HEK293 (cell line): ENCODE results near the gene SMIM22.

Experiments used
- CTCF ChIP-seq: fragments of 450-650 bp; formaldehyde crosslinking; IDR thresholded peaks from 2 replicates; pipeline ENCODE4 v1.5.1; 2016; ENCODE audit warnings: missing biosample characterization, missing genetic modification characterization
- PRDM4 ChIP-seq: fragments of 450-650 bp; formaldehyde crosslinking; IDR thresholded peaks from 2 replicates; pipeline ENCODE4 v1.5.1; 2017; ENCODE audit warnings: missing biosample characterization, missing genetic modification characterization
- ZNF2 ChIP-seq: fragments of 450-650 bp; formaldehyde crosslinking; IDR thresholded peaks from 2 replicates; pipeline ENCODE4 v1.5.1; 2016; ENCODE audit warnings: missing biosample characterization, missing genetic modification characterization
- ZNF214 ChIP-seq: fragments of 450-650 bp; formaldehyde crosslinking; IDR thresholded peaks from 2 replicates; pipeline ENCODE4 v1.5.1; 2017; ENCODE audit warnings: missing biosample characterization, mild to moderate bottlenecking, missing genetic modification characterization, borderline replicate concordance
- ZNF311 ChIP-seq: fragments of 450-650 bp; formaldehyde crosslinking; IDR thresholded peaks from 2 replicates; pipeline ENCODE4 v1.5.1; 2017; ENCODE audit warnings: missing biosample characterization, missing genetic modification characterization, borderline replicate concordance
- ZNF473 ChIP-seq: fragments of 450-650 bp; formaldehyde crosslinking; IDR thresholded peaks from 2 replicates; pipeline ENCODE4 v1.5.1; 2017; ENCODE audit warnings: missing biosample characterization, missing genetic modification characterization

- TF ChIP-seq PRDM4 (tag by site-specific recombination) (no peak), CTCF (no peak), ZNF2 (tag by site-specific recombination) (no peak), ZNF214 (tag by site-specific recombination) (no peak), ZNF311 (tag by site-specific recombination) (no peak), ZNF473 (no peak)
Measured at GRCh38 chr16:4746991-4747574, 48.1 kb upstream of the SMIM22 start.
